GM12891 (cell line): ENCODE results near the gene PARVB.

Source experiments
- POLR2A ChIP-seq: IDR thresholded peaks from 2 replicates; pipeline ENCODE4 v1.6.1; 2011; ENCODE audit warnings: low read depth, low read length, control low read depth
- POLR2AphosphoS5 ChIP-seq: IDR thresholded peaks from 2 replicates; pipeline ENCODE4 v1.6.1; 2011; ENCODE audit warnings: low read depth, low read length, control low read depth
- SPI1 ChIP-seq: IDR thresholded peaks from 2 replicates; pipeline ENCODE4 v1.6.1; 2011; ENCODE audit warnings: low read depth, low read length, control low read depth
- TAF1 ChIP-seq: IDR thresholded peaks from 2 replicates; pipeline ENCODE4 v1.6.1; 2011; ENCODE audit warnings: low read depth, low read length, control low read depth

GRCh38 chr22:44147008-44147645, 123.0 kb downstream of the PARVB start:
- TF ChIP-seq TAF1 (no peak), POLR2A (no peak), POLR2AphosphoS5 (no peak), SPI1 (no peak)
